H1 (cell line): ENCODE measurements around the gene AFF4. TPM values are rescaled to one million over a fixed set of nuclear protein-coding genes. Genes with fewer than 3 reads are reported as not detected.

Experiments used
- CTCF ChIA-PET: fragments of 300-600 bp; sonication (Branson Sonifier 250); formaldehyde crosslinking; loops from one replicate; lab custom pipeline; 2021; ENCODE audit not compliant: partially characterized antibody; lab: Charles Lee
- POLR2A ChIA-PET: fragments of 300-600 bp; sonication (Branson Sonifier 250); formaldehyde crosslinking; loops from one replicate; lab custom pipeline; 2021; ENCODE audit warnings: inconsistent platforms; ENCODE audit not compliant: partially characterized antibody; lab: Charles Lee
- DNase-seq, 2 experiments: peaks; one replicate each; pipeline versions ENCODE4 v3.0.0 to v3.0.0-alpha.2; 2010 to 2022; ENCODE audit warnings: low spot score in 2 of 2, low read depth in 1 of 2, mixed read lengths in 1 of 2
- FAIRE-seq: peaks from 2 replicates; lab custom pipeline; 2011; peaks lifted over from hg19 to GRCh38; lab: Jason Lieb, UNC
- H2AFZ ChIP-seq: 2 replicates; pipeline ENCODE4 v1.8.1; 2012; ENCODE audit warnings: low read length, inconsistent platforms
- H2AK5ac ChIP-seq: 2 replicates; pipeline ENCODE4 v1.6.1; 2013; ENCODE audit warnings: low read depth, low read length
- H2BK120ac ChIP-seq: replicated peaks from 2 replicates; pipeline ENCODE3; 2013; ENCODE audit warnings: low read depth, low read length, inconsistent platforms
- H2BK12ac ChIP-seq: 2 replicates; pipeline ENCODE4 v1.6.1; 2013; ENCODE audit warnings: low read depth, low read length
- H2BK15ac ChIP-seq: 2 replicates; pipeline ENCODE4 v1.6.1; 2013; ENCODE audit warnings: low read length
- H2BK20ac ChIP-seq: 2 replicates; pipeline ENCODE4 v1.6.1; 2013; ENCODE audit warnings: low read length
- H2BK5ac ChIP-seq: 2 replicates; pipeline ENCODE4 v1.6.1; 2013; ENCODE audit warnings: low read depth, low read length
- H3K14ac ChIP-seq: 2 replicates; pipeline ENCODE4 v1.6.1; 2013; ENCODE audit warnings: inconsistent platforms; ENCODE audit not compliant: insufficient read length
- H3K18ac ChIP-seq: 2 replicates; pipeline ENCODE4 v1.6.1; 2013; ENCODE audit warnings: low read length; ENCODE audit errors: extremely low read depth
- H3K23ac ChIP-seq: 2 replicates; pipeline ENCODE4 v1.6.1; 2013; ENCODE audit warnings: inconsistent platforms; ENCODE audit not compliant: insufficient read length
- H3K23me2 ChIP-seq: 2 replicates; pipeline ENCODE4 v1.6.1; 2013; ENCODE audit warnings: low read depth, low read length
- H3K27ac ChIP-seq: 2 replicates; pipeline ENCODE4 v1.6.1; 2011; ENCODE audit warnings: low read depth, low read length, inconsistent platforms
- H3K27me3 ChIP-seq, 4 experiments: replicated peaks in 1 of 4; 1 replicate in 1 of 4; 2 replicates in 3 of 4; pipeline versions ENCODE4 v1.6.1 to v1.8.1; 2011 to 2013; ENCODE audit warnings: low read length in 3 of 4, mild to moderate bottlenecking in 3 of 4, inconsistent platforms in 2 of 4, mixed read lengths in 2 of 4, moderate library complexity in 1 of 4; ENCODE audit not compliant: control insufficient read depth in 3 of 4, insufficient read depth in 3 of 4; ENCODE audit errors: extremely low read depth in 1 of 4
- H3K36me3 ChIP-seq, 4 experiments: 2 replicates each; pipeline versions ENCODE4 v1.6.1 to v1.8.1; 2011 to 2013; ENCODE audit warnings: mild to moderate bottlenecking in 4 of 4, low read length in 3 of 4, moderate library complexity in 2 of 4, control low read depth in 1 of 4, inconsistent platforms in 1 of 4; ENCODE audit not compliant: insufficient read depth in 4 of 4, control insufficient read depth in 2 of 4
- H3K4ac ChIP-seq: replicated peaks from 2 replicates; pipeline ENCODE3; 2013; ENCODE audit warnings: low read length, low read depth, mixed read lengths, inconsistent platforms; ENCODE audit not compliant: insufficient read length
- H3K4me1 ChIP-seq, 4 experiments: replicated peaks in 1 of 4; 1 replicate in 1 of 4; 2 replicates in 3 of 4; pipeline versions ENCODE4 v1.6.1 to v1.8.1; 2011 to 2013; ENCODE audit warnings: low read length in 3 of 4, inconsistent platforms in 2 of 4, mixed read lengths in 1 of 4; ENCODE audit not compliant: insufficient read depth in 4 of 4, control insufficient read depth in 3 of 4
- H3K4me2 ChIP-seq, 2 experiments: 2 replicates each; pipeline versions ENCODE4 v1.6.1 to v1.8.1; 2011 to 2013; ENCODE audit warnings: low read depth in 2 of 2, low read length in 2 of 2, control low read depth in 1 of 2, inconsistent platforms in 1 of 2, mild to moderate bottlenecking in 1 of 2; ENCODE audit not compliant: insufficient read depth in 1 of 2
- H3K4me3 ChIP-seq, 4 experiments: fragments of 200-600, 300-600 bp in 1 of 4; sonication (generic), shearing (Covaris generic), sonication (Bioruptor Twin) in 1 of 4; 2 replicates each; pipeline versions ENCODE4 v1.5.1 to v1.8.1; 2011 to 2016; ENCODE audit warnings: low read length in 4 of 4, low read depth in 3 of 4, control low read depth in 2 of 4, inconsistent platforms in 2 of 4, mild to moderate bottlenecking in 2 of 4, mixed read lengths in 1 of 4, moderate library complexity in 1 of 4; ENCODE audit not compliant: insufficient read depth in 2 of 4; ENCODE audit errors: extremely low read depth in 1 of 4
- H3K56ac ChIP-seq: replicated peaks from 2 replicates; pipeline ENCODE3; 2013; ENCODE audit warnings: low read depth, mild to moderate bottlenecking, mixed read lengths, low read length, inconsistent platforms; ENCODE audit not compliant: insufficient read length
- H3K79me1 ChIP-seq: 2 replicates; pipeline ENCODE4 v1.6.1; 2013; ENCODE audit warnings: low read depth, low read length, control low read depth
- H3K79me2 ChIP-seq, 2 experiments: 2 replicates each; pipeline versions ENCODE4 v1.6.1 to v1.8.1; 2012 to 2013; ENCODE audit warnings: low read length in 2 of 2, mild to moderate bottlenecking in 2 of 2, inconsistent platforms in 1 of 2; ENCODE audit not compliant: insufficient read depth in 2 of 2, control insufficient read depth in 1 of 2
- H3K9ac ChIP-seq, 4 experiments: replicated peaks in 1 of 4; 1 replicate in 1 of 4; 2 replicates in 3 of 4; pipeline versions ENCODE4 v1.6.1 to v1.8.1; 2011 to 2013; ENCODE audit warnings: low read depth in 3 of 4, low read length in 3 of 4, control low read depth in 2 of 4, mild to moderate bottlenecking in 2 of 4, moderate library complexity in 2 of 4, inconsistent platforms in 1 of 4; ENCODE audit errors: extremely low read depth in 1 of 4
- H3K9me3 ChIP-seq, 2 experiments: 2 replicates each; pipeline versions ENCODE4 v1.6.1 to v1.8.1; 2012 to 2013; ENCODE audit warnings: mild to moderate bottlenecking in 2 of 2, moderate library complexity in 2 of 2, control low read depth in 1 of 2, inconsistent platforms in 1 of 2, low read depth in 1 of 2, low read length in 1 of 2, mixed read lengths in 1 of 2; ENCODE audit not compliant: insufficient read depth in 2 of 2
- H4K20me1 ChIP-seq, 2 experiments: replicated peaks in 1 of 2; 2 replicates each; pipeline versions ENCODE3 to v1.8.1; 2011 to 2013; ENCODE audit warnings: inconsistent platforms in 2 of 2, low read length in 2 of 2, mild to moderate bottlenecking in 1 of 2; ENCODE audit not compliant: insufficient read depth in 2 of 2, control insufficient read depth in 1 of 2
- H4K5ac ChIP-seq: 2 replicates; pipeline ENCODE4 v1.6.1; 2013; ENCODE audit warnings: low read length, low read depth, mixed read lengths, inconsistent platforms; ENCODE audit not compliant: insufficient read length
- H4K8ac ChIP-seq: 2 replicates; pipeline ENCODE4 v1.8.0; 2013; ENCODE audit warnings: mild to moderate bottlenecking, moderate library complexity, low read length, inconsistent platforms; ENCODE audit not compliant: insufficient read depth; ENCODE audit errors: extremely low read depth
- H4K91ac ChIP-seq: replicated peaks from 2 replicates; pipeline ENCODE3; 2013; ENCODE audit warnings: low read length, mixed read lengths, inconsistent platforms; ENCODE audit not compliant: insufficient read length
- EZH2 ChIP-seq: fragments of 200-600 bp; sonication (generic); IDR thresholded peaks from 2 replicates; pipeline ENCODE4 v1.7.1; 2012; ENCODE audit warnings: low read depth, mild to moderate bottlenecking, moderate library complexity, low read length, inconsistent platforms; ENCODE audit not compliant: severe bottlenecking
- POLR2AphosphoS5 ChIP-seq: IDR thresholded peaks from 2 replicates; pipeline ENCODE4 v1.6.1; 2011; ENCODE audit warnings: low read depth, low read length
- WGBS, 2 experiments: shearing (Covaris generic) in 1 of 2; methylation state at CpG; one replicate each; pipeline versions ENCODE4 v1.1.6 to v1.1.7; 2013 to 2015; ENCODE audit warnings: low lambda C conversion rate in 2 of 2, mixed read lengths in 2 of 2, inconsistent platforms in 1 of 2, low coverage in 1 of 2, missing lambda C conversion rate in 1 of 2; ENCODE audit not compliant: insufficient replicate concordance in 2 of 2, insufficient coverage in 1 of 2, insufficient read length in 1 of 2; ENCODE audit errors: extremely low coverage in 1 of 2, missing lambda C conversion rate in 1 of 2; 5-methylcytosine and 5-hydroxymethylcytosine counted together
- polyA plus RNA-seq, 7 experiments: library from polyadenylated mRNA; depleted of rRNA in 3 of 7; stranded (reverse) in 5 of 7; unstranded in 2 of 7; fragments of >200 nt in 5 of 7; fragments of 200-250 nt in 2 of 7; gene quantifications; 1 replicate in 5 of 7; 2 replicates in 1 of 7; 4 replicates in 1 of 7; pipeline versions ENCODE4 v1.2.1 to v1.2.3, GENCODE V29; 2011 to 2013; ENCODE audit warnings: missing spikeins in 2 of 7, mixed read lengths in 2 of 7
- total RNA-seq: library from RNA; stranded (reverse); fragmentation: NEBNext Ultra II Directional; extraction: Animal tissue kit (Norgen Biotek cat#: 25700); gene quantifications from 2 replicates; pipeline ENCODE4 v1.2.1, GENCODE V29; 2021

The AFF4 gene
- total and polyA plus RNA-seq, 2 of the 8 experiments (the other 6 are each of a cell fraction or from before 2014, with no cell fraction given): 12.0 to 61.4 TPM

DNA sequence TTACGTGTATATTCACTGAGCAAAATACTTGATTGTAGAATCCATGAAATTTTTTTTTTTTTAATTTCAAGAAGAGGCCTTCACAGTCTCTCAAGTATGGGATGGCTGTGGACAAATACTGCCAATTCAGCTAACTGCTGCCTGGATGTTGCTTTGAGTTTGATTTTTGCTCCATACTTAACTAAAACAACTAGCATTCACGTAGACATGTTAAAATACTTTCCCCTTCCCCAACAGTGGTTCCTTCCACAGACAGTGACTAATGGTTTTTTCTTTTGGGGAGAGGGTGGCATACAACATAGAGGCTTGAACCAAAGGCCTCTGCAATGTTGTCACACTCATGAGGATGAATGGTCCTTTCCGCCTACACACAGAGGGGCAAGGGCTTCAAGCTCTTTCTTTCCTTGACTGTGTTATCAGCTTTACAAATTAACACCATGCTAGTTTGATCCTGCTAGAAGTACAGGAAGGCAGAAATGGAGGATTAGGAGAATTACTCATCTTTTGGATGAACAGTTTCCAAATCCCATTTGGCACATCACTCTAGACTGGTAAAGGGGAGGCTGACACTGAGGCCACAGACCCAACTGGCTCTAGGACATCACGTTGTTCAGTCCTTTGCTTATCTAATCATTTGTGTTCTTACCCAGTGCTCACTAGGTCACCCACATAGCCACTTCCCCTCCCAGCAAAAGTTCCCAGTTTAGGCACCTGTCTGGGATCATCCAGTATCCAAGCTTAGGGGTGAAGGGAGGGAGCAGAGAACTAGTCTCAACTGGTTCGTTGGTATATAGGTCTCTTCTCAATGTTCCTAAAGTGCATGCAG lies 91.8 kb downstream of the AFF4 start:
- no peak overlapping the region for H3K23ac ChIP-seq
- no peak overlapping the region for H3K9ac ChIP-seq
- no peak overlapping the region for H2AFZ ChIP-seq
- no peak overlapping the region for H3K18ac ChIP-seq
- peaks cover 3% of the 10 kb centered on the region; the same call in 1 of the 2 replicates for H3K79me1 ChIP-seq
- WGBS, 2 experiments: 82% methylated on average over 5 of the region's 5 CpGs; no CpG with 5 or more reads in 1 of the 2 experiments
- H4K5ac ChIP-seq: no peak overlapping the region
- no peak overlapping the region for H3K4ac ChIP-seq
- H2BK15ac ChIP-seq: no peak overlapping the region
- H3K36me3 ChIP-seq: peaks cover 6 to 29% (median 14%) of the 10 kb centered on the region in 4 experiments
- H3K14ac ChIP-seq: no peak overlapping the region
- TF ChIP-seq EZH2: no peak
- TF ChIP-seq POLR2AphosphoS5: 0 out of 2 replicates have a peak, but pooled peaks have one; percentile 22
- TF ChIP-seq, all 59 proteins: peak for 1
- no peak overlapping the region for H2BK20ac ChIP-seq
- no peak overlapping the region for H2AK5ac ChIP-seq
- peaks cover 3 to 11% of the 10 kb centered on the region in 2 experiments; a peak in 2 of 4 replicates for H3K79me2 ChIP-seq
- H2BK12ac ChIP-seq: no peak overlapping the region
- no peak overlapping the region for H3K4me3 ChIP-seq
- no peak overlapping the region; the same call in none of the 2 replicates for H3K27ac ChIP-seq
- H3K4me1 ChIP-seq: peaks cover 0 to 2% (median 0%) of the 10 kb centered on the region in 4 experiments; a peak in 1 of 7 replicates
- no peak overlapping the region for H2BK120ac ChIP-seq
- ChIA-PET CTCF (interaction anchor here (1.1 to 32.2 kb wide), 5 partner anchors 12 to 151 kb away, joined by 3 to 465 read pairs (median 9); partner anchors contain the start of gene SHROOM1), POLR2A (interaction anchor here (0.7 to 2.1 kb wide), 10 partner anchors 8 to 154 kb away, joined by 3 to 6 read pairs (median 4); partner anchors contain the start of genes KIF3A, SHROOM1 and ZCCHC10)
- peaks cover 2% of the 10 kb centered on the region; the same call in 1 of the 2 replicates for H3K23me2 ChIP-seq
- H4K8ac ChIP-seq: no peak overlapping the region
- peaks cover 0 to 2% of the 10 kb centered on the region in 2 experiments for H4K20me1 ChIP-seq
- FAIRE-seq: no peak
- no peak overlapping the region for H3K4me2 ChIP-seq
- H4K91ac ChIP-seq: no peak overlapping the region
- no peak overlapping the region for H2BK5ac ChIP-seq
- no peaks in the 10 kb centered on the region for H3K27me3 ChIP-seq
- H3K9me3 ChIP-seq: no peaks in the 10 kb centered on the region
- DNase-seq: no peak
- H3K56ac ChIP-seq: no peak overlapping the region
